HUES64 (cell line): ENCODE results near the gene SEMA3D.

Experiments
- H3K27ac ChIP-seq: 2 replicates; pipeline ENCODE4 v1.7.0; 2013; ENCODE audit warnings: low read depth, low read length, inconsistent platforms
- H3K27me3 ChIP-seq: 2 replicates; pipeline ENCODE4 v1.6.1; 2013; ENCODE audit warnings: mild to moderate bottlenecking, low read length; ENCODE audit not compliant: insufficient read depth
- H3K36me3 ChIP-seq: 2 replicates; pipeline ENCODE4 v1.6.1; 2013; ENCODE audit warnings: mild to moderate bottlenecking, low read length; ENCODE audit not compliant: insufficient read depth
- H3K4me1 ChIP-seq: 2 replicates; pipeline ENCODE4 v1.6.1; 2013; ENCODE audit warnings: mild to moderate bottlenecking, low read length, moderate library complexity; ENCODE audit not compliant: insufficient read depth
- H3K4me3 ChIP-seq: 2 replicates; pipeline ENCODE4 v1.5.1; 2013; ENCODE audit warnings: mild to moderate bottlenecking, low read length, moderate library complexity
- H3K9ac ChIP-seq: 2 replicates; pipeline ENCODE4 v1.6.1; 2013; ENCODE audit warnings: mild to moderate bottlenecking, low read depth, low read length
- H3K9me3 ChIP-seq: 2 replicates; pipeline ENCODE4 v1.6.1; 2013; ENCODE audit warnings: low read depth, low read length; ENCODE audit not compliant: insufficient read depth
- WGBS: fragments of 150-250, 120-280 bp; methylation state at CpG from one replicate; pipeline ENCODE4 v1.1.7; 2013; ENCODE audit warnings: missing lambda C conversion rate; 5-methylcytosine and 5-hydroxymethylcytosine counted together

Gene SEMA3D

DNA sequence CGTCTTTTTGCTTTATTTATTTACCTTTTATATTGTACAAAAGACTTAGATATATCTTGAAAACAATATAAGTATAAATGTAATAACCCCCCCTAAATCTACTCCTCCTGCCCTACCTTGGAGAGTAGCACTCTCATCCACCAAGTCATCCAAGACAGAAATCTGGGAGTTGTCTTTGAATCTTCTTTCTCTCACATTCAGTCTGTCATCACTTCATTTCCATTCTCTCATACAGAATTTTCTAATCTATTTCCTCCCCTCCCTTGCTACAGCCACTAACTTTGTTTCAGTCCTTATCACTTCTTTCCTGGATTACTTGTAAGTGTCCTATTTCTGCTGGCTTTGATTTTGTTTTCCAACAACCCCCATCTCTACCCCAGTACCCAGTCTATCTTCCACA is 170.6 kb downstream of the SEMA3D start:
- Histone ChIP-seq H3K9me3 (no peaks in the 10 kb centered on the region), H3K9ac (no peak overlapping the region), H3K4me1 (peaks cover 20% of the 10 kb centered on the region), H3K27ac (no peak overlapping the region), H3K27me3 (no peaks in the 10 kb centered on the region), H3K4me3 (no peak overlapping the region), H3K36me3 (no peaks in the 10 kb centered on the region)
- WGBS: no CpG with 5 or more reads among the region's 1 CpG

DNA sequence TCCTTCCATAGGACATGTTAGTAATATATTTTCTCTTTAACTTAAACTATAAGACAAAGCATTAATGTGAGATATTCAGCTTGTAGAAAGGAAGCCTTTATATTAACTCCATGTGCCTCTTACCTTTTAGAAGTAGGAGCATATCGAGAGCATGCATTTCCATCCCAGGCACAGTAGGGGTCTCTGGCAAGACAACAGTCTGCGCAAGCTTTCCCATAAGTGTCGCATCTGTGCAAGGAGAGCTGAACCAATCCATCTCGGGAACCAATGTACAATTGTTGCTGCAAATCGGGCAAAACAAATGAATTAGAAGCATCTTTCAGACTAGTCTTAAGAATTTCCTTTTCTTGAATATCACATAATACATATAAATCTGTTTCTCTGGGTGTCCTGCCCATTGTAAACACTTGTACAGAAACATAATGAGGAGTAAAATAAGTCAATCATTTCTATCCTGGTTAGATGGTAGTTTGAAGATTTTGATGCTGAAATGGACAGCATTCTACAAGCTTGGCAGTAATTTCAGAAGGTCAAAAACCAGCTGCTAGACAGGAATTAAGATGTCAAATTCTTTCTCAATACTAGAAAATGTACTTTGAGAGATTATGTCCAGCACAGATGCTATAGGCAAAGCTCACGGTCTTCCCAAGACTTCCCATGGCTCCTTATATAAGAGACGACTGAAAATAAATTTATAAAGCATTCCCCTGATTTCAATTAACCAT is 171.8 kb downstream of the SEMA3D start:
- no peak overlapping the region for H3K9ac ChIP-seq
- WGBS: 96% methylated on average over 7 of the region's 7 CpGs
- no peaks in the 10 kb centered on the region for H3K9me3 ChIP-seq
- H3K4me1 ChIP-seq: peaks cover 15% of the 10 kb centered on the region
- H3K27ac ChIP-seq: no peak overlapping the region
- no peaks in the 10 kb centered on the region for H3K27me3 ChIP-seq
- H3K36me3 ChIP-seq: no peaks in the 10 kb centered on the region
- no peak overlapping the region for H3K4me3 ChIP-seq

DNA sequence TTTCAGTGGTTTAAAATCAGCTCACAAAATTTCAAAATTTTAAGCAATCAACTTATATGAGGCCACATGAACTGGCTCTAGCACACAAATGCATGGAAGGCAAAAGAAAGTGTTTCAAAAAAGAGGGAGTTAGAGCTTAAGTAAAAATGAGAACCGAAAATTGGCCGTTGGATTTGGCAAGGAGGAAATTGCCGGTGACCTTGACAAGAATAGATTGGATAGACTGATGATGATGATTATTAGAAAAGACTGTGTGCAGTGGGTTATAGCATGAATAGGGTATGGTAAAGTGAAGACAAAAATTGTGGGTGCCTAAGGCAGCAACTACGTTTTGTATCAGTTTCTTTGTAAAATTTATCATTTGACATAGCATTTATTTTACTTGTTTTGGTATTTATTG is 175.7 kb downstream of the SEMA3D start:
- no peak overlapping the region for H3K9ac ChIP-seq
- no peak overlapping the region for H3K27ac ChIP-seq
- H3K36me3 ChIP-seq: no peaks in the 10 kb centered on the region
- WGBS: 93% methylated on average over 3 of the region's 4 CpGs
- no peaks in the 10 kb centered on the region for H3K9me3 ChIP-seq
- no peaks in the 10 kb centered on the region for H3K4me1 ChIP-seq
- H3K4me3 ChIP-seq: no peak overlapping the region
- H3K27me3 ChIP-seq: no peaks in the 10 kb centered on the region

DNA sequence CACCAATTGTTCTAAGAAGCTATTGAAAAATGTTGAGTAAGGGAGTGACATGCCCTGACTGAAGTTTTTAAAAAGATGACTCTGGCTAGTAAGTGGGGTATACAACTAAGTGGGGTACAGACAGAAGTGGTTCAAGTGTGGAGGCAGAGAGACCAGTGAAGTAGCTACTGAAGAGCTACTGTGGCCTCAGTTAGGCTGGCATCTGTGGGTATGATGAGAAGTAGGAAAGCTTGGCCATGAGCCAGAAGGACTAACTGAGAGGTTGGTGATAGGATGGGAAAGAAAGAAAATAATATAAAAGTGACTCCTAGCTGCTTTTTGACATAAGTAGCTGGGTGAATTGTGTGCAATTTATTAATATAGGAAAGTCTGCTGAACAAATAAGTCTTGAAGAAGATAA is 176.6 kb downstream of the SEMA3D start:
- Histone ChIP-seq H3K9me3 (no peaks in the 10 kb centered on the region), H3K36me3 (no peaks in the 10 kb centered on the region), H3K4me1 (no peaks in the 10 kb centered on the region), H3K27me3 (no peaks in the 10 kb centered on the region), H3K27ac (no peak overlapping the region), H3K9ac (no peak overlapping the region), H3K4me3 (no peak overlapping the region)

DNA sequence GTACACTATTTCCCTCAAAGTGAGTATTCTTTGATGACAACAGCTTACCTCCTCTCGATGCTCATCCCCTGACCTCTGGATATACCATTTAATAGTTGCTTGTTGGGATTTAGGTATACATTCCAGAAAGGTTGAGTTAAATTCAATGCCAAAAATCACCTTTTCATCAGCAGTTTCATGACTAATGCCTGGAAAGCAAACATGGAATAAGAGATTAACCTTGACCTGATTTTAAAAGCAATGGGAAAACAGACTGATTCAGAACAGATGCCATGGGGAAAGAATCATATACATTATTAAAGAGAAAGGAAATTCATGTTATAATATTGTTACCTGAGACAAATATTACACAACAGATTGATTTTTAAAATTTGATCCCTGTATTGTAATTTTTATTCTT is 180.1 kb downstream of the SEMA3D start:
- H3K27ac ChIP-seq: no peak overlapping the region
- no peak overlapping the region for H3K9ac ChIP-seq
- peaks cover 7% of the 10 kb centered on the region for H3K4me1 ChIP-seq
- no peaks in the 10 kb centered on the region for H3K27me3 ChIP-seq
- H3K4me3 ChIP-seq: no peak overlapping the region
- WGBS: no CpG with 5 or more reads among the region's 1 CpG
- H3K9me3 ChIP-seq: no peaks in the 10 kb centered on the region
- H3K36me3 ChIP-seq: no peaks in the 10 kb centered on the region

DNA sequence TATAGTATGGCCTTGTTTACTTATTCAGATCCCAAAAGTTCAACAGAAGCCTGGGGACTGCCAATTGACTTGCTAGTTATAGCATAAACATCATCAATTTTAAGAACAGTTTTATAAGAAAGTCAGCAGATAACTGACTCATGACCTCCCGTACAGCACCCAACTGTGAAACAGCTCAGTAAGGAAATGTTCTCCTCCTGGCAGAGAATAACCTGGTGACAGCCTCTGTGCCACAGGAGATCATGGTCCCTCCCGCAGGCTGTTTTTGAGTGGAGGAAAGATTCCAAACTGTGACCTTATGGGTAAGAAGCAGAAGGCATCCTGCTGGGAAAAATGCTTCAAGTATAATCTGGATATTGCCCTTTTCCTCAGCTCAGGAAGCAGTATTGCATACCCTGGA is 182.5 kb downstream of the SEMA3D start:
- WGBS: 89% methylated on average over 2 of the region's 2 CpGs
- no peaks in the 10 kb centered on the region for H3K9me3 ChIP-seq
- peaks cover 29% of the 10 kb centered on the region for H3K4me1 ChIP-seq
- H3K27ac ChIP-seq: no peak overlapping the region
- H3K27me3 ChIP-seq: no peaks in the 10 kb centered on the region
- no peak overlapping the region for H3K4me3 ChIP-seq
- no peak overlapping the region for H3K9ac ChIP-seq
- H3K36me3 ChIP-seq: no peaks in the 10 kb centered on the region

DNA sequence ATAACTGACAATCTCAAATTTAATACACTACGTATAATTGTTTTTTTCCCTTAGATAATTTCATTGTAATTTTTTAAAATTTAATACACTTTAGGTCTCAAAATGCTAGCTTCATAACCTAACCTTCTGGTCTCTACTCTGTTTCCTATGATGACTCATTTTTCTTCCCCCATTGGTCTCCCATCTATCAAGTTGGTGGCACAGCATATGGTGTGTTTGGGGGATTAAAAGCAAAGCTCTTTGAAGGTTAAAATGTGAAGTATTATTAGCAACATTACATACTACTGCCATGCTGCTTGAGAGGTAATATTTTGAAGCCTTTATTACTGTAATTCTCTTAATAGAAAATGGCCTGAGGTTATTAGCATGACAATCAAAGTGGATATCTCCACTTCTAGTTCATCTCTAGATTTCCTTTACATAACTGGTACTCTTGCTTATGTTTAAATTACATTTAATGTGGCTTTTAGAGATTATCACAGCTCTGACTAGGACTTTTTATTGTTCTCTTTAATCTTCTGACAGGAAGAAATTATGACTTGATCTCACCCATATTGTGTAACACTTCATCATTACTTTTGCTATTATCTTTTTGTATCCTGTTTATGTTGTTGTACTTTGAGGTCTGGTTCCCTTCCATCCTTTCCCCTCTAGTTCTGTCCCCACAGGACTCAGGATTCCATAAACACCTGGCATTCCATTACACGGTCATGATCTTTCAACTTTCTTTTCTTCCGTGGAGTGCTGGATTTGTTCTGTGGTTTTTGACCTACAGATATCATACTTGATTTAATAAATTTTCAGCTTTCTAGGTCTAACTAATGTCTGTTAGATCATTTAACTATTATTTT is 185.1 kb downstream of the SEMA3D start:
- peaks cover 43% of the 10 kb centered on the region for H3K4me1 ChIP-seq
- no peaks in the 10 kb centered on the region for H3K27me3 ChIP-seq
- no peaks in the 10 kb centered on the region for H3K36me3 ChIP-seq
- no peak overlapping the region for H3K27ac ChIP-seq
- no peak overlapping the region for H3K4me3 ChIP-seq
- WGBS: 89% methylated on average over 2 of the region's 3 CpGs
- H3K9ac ChIP-seq: no peak overlapping the region
- no peaks in the 10 kb centered on the region for H3K9me3 ChIP-seq

DNA sequence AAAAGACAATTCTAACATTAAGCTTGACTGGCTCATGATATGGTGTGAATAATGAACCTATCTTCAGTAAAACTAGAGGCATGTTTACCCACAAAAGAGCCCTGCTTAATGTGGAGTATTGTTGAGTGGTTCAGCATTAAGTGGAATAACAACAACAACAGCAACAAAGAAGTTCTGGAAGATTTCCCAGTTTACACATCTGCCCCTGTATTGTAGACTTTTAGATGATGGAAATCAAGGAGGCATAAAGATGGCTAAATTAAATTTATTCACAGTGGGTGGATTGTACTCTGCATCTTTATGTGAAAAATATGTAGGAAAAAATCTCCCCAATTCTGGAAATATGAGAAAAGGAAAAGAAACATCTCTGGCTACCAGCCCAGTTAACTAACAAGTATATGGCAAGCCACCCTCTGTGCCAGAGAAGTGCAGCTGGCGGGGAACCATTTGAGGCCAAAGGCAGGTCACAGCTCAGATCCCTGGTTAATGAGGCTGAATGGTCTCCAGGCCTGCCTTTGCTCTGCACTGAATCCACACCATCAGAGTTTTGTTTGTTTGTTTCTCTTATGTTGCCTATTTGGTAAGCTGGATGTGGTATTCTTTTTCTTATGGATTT is 186.0 kb downstream of the SEMA3D start:
- 70% methylated on average over 1 of the region's 1 CpG for WGBS

DNA sequence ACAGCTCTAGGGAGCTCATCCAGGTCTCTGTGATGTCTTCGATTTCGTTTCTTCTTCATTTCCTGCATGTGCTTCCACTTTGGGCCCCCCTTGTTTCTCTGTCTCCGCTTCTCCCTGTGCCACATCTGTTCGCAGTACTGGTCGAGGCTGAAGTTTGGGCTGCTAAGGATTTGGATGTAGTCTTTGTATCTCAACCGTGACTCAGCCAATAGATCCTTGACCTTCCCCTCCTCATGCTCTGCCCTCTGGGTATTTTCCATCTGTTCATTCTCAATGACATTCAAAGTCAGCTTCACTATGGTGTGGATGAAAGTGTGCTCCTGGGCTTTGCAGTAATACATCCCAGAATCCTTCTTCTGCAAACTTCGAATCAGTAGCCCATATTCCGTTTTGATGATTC is 187.4 kb downstream of the SEMA3D start:
- no peak overlapping the region for H3K4me3 ChIP-seq
- no peak overlapping the region for H3K9ac ChIP-seq
- no peaks in the 10 kb centered on the region for H3K27me3 ChIP-seq
- peaks cover 43% of the 10 kb centered on the region for H3K4me1 ChIP-seq
- WGBS: 94% methylated on average over 8 of the region's 8 CpGs
- peaks cover 2% of the 10 kb centered on the region; the same call in 1 of the 2 replicates for H3K9me3 ChIP-seq
- H3K36me3 ChIP-seq: no peaks in the 10 kb centered on the region
- no peak overlapping the region for H3K27ac ChIP-seq

More for the DNA sequence above, 186.0 kb downstream of the SEMA3D start:
- Histone ChIP-seq H3K9me3 (no peaks in the 10 kb centered on the region), H3K4me1 (peaks cover 43% of the 10 kb centered on the region), H3K4me3 (no peak overlapping the region), H3K27me3 (no peaks in the 10 kb centered on the region), H3K27ac (no peak overlapping the region), H3K9ac (no peak overlapping the region), H3K36me3 (no peaks in the 10 kb centered on the region)

DNA sequence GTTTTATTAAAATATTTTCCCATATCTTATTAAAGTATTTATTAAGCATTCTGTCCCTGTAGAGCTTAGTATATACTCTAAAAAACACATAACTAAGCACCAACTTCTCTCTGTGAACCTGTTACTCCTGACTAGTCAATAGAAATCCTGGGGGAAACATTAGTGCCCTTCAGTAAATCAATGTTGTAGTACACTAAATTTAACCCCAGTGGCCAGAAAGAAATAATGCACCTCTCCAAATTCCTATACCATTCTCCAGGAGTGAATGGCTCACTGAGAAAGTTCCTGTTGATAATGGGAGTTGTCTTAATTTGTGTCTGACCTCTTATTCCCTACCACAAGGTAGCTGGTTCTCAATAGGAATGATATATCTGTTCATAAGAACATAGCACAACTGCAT is 188.2 kb downstream of the SEMA3D start:
- Histone ChIP-seq H3K4me3 (no peak overlapping the region), H3K9me3 (peaks cover 3% of the 10 kb centered on the region; the same call in 1 of the 2 replicates), H3K27ac (no peak overlapping the region), H3K27me3 (no peaks in the 10 kb centered on the region), H3K36me3 (no peaks in the 10 kb centered on the region), H3K4me1 (peaks cover 43% of the 10 kb centered on the region), H3K9ac (no peak overlapping the region)

DNA sequence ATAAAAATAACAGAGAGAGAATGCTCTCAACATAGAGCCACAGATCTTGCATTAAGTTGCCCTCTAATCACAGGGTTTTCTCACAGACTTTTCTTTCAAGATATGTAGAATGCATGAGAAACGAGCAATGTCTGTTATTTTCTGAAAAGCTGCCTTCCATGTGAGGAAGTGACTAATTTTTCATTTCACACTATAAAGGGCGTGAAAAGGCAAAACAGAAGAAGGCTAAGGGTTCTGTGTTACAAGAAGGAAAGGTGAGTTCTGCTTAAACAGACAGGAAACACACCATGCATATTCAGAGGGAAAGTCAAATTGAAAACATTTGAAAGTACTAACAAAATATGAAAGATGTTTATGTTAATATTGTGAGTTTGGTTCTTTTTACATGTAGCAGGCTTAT is 189.2 kb downstream of the SEMA3D start:
- WGBS: no CpG with 5 or more reads among the region's 2 CpGs
- peaks cover 3% of the 10 kb centered on the region; the same call in 1 of the 2 replicates for H3K9me3 ChIP-seq
- no peak overlapping the region for H3K27ac ChIP-seq
- no peak overlapping the region for H3K9ac ChIP-seq
- H3K4me3 ChIP-seq: no peak overlapping the region
- no peaks in the 10 kb centered on the region for H3K36me3 ChIP-seq
- no peaks in the 10 kb centered on the region for H3K27me3 ChIP-seq
- H3K4me1 ChIP-seq: peaks cover 43% of the 10 kb centered on the region
